ENCODE measurements around the gene EDA.

Gene EDA

DNA sequence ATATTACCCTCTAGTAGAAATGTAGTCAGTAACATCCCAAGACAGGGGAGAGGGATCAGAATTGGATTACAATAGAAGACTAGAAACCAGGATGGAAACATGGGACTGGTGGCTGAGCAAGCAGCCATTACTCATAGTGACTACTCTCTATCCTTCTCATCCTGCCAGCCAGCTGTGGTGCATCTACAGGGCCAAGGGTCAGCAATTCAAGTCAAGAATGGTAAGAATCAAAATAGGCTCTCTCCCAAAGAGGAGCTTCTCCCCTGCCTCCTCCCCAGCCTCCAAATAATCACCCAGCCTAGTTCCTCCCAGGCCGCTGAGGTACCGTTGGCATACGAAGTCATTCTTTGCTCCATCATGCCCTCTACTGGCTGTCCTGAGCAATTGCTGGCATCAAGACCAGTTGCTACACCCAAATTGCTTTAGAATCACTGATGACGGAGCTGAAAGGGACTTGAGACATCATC is 414.4 kb downstream of the EDA start:
- peak; percentile 2 for DNase-seq

DNA sequence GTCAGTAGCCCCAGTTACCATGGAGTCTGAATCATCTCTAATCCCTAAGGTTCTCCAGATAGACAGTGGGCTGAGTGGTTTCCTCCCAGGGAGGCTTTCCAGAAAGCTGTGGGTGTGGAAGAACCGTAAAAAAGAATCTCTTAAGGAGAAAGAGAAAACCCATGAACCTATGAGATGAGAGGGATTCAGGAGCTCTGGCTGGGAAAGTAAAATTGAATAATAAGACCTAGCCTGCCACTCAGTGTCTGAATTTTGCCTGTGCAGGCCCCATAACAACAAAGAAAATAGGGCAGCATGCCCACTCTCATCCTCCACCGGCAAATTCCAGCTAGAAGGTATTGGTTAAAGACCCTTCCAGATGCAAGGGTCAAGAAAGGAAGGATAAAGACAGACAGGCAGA is 416.9 kb downstream of the EDA start:
- no peak for DNase-seq

DNA sequence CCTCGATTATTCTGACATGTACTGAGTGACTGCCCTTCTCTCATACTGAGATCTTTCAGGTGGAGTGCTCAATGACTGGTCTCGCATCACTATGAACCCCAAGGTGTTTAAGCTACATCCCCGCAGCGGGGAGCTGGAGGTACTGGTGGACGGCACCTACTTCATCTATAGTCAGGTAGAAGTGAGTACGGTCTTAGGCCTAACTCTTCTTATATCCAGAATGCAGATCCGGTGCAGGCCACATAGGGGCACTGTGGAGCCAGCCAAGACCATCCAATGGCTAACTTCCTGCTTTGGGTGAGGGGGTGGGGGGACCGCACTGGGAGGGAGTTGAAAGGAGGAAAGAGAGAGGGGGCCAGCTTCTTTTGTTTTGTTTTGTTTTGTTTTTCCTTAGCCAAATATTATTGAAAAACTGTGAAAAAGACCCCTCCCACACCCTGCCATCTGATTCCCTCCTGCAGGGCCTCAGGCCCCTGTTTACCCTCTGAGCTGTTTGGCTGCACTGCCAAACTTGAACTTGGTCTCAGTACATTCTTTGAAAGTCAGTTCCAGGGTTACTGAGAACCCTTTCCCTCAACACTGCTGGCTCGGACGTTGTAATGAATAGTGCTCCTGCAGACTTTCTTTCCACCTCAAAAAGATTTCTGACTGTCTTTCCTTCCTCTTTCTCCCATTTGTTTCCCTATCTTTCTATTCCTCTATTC is 417.6 kb downstream of the EDA start:
- no peak for DNase-seq

DNA sequence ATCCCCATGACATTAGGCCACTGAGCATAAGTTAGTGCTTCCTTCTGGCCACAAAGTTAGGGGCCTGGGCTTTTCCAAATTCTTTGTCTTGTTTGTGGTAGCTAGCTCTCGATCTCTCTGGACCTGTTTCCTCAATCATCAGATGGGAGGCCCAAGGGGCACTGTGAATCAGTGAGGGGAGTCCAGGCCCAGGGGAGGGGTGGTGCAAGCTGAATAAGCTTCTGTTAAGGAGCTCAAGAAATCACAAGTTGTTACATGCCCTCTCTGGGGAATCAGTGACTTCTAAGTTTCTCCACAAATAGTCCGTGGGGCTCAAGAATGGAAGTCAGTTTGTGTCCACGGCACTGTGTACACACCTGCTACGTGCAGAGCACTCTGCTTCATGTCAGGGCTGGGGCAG is 418.7 kb downstream of the EDA start:
- DNase-seq, result no peak

DNA sequence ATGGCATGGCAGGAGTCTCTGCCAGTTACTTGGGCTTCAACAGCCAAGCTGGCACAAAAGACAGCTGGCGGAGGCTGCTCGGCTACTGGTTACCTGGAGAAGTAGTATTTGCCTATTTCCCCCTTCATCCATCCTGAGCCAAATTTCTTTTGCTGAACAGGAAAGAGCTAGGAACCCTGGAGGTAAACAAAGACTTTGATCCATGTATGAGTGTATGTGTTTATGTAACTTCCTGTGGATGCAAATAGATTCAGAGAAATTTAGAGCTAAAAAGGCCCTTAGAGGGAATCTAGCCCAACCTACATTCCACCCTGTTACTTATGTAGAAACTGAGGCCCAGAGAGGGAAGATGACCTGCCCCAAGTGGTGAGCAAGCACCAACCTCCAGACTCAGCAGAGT is 422.6 kb downstream of the EDA start:
- no peak for DNase-seq

DNA sequence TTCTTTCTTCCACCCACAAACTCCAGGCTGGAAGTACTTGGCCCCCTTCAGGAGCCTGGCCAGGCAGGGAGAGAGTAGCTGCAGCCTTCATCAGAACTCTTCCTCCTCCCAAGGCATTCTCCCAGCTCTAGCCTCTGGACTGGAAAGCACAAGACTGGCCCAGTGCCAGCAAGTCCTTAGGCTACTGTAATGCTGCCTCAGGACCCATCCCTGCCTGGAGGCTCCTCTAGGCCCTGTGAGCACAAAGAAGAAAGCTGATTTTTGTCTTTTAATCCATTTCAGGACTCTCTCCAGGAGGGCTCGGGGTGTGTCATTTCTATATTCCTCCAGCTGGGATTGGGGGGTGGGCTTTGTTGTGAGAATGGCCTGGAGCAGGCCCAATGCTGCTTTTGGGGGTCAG is 423.0 kb downstream of the EDA start:
- no peak for DNase-seq

DNA sequence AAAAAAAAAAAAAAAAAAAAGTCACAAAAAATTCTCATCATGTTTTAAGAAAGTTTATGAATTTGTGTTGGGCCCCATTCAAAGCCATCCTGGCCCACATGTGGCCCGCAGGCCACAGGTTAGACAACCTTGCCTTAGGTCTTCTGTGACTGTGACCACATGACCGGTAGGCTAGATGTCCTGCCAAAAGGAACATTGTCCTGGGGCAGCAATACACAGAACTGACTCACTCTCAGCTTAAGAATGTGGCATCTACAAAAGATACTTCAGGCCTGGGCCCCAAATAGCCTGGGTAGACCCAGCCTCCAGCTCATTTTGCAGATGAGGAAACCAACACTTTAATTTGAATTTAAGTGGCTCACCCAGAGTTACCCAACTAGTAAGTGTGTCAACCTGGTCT is 423.8 kb downstream of the EDA start:
- DNase-seq, result no peak

DNA sequence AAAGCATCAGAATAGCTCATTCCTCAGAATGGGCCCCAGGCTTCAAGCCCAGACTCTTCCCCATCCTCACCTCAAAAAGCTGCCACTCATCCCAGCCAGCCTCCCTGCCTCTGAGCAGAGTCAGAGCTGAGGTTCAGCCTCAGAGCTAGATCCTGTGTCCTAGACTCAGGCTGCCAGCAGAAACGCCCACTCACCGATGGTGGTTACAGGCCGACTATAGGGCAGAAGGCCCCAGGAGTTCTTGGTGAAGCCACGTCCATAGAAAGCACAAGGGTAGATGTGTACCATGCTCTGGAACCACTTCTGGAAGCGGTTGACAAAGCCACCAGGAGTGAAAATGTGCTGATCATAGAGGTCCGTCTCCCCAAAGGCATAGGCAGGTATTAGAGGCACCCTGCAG is 426.1 kb downstream of the EDA start:
- no peak for DNase-seq

DNA sequence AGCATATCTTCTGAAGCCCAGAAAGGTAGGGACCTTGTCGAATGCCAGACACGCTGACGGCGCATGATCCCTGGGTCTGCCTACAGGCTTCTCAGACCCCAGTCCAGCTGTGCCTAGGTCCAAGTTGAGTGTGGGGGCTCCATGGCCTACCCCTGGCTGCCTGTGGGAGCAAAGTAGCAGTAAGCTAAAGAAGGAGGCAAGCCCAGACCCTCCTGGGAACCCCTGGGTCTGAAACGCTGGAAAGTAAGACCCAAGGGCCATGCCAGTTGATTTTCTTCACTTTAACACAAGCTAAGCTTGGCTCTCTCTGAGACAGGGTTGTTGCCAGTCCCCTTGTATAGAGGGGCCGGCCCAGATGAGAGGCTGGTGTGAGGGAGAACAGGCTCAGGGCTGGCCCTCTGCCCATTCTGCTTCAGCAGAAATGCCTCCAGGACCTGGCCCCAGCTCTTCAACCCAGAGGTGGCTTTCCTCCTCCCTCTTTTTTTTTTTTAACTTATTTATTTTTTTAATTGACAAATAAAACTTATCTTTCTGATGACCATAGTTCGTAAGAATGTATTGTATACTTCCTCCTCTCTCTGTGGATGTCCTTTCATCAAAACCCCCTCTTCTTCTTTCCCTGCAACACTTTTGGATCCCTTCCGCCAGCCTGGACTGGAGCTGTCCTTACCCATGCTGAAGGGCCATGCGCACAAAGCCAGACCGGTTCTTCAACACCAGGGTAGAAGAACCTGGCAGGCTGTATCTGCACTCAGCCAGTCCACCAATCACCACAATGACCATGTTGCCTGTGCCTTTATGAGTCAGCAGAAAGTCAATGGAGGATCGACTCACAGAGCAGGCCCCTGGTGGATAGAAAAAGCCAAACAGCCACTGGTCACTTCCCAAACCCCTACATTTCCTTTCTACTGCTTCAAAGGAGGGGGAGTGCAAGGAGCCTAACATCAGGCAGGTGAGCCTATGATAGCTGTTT is 426.8 kb downstream of the EDA start:
- no peak for DNase-seq

DNA sequence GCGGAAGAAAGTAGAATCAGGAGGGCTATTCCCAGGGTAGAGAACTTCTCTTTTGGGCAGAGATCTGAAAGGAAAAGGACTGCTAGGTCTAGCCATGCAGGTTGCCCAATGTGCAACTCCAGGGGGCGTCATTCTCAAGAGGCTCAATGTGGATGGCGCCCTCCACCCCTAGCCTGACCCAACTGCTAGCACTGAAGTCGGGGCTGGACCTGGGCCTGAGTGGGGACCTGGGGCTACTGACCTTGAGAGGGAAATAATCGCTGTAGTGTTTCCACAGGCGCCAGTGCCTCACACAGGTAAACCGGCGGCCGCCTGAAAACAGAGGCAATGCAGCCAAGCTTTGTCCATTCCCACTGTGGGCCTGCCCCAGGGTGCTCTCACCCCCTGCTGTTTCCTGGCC is 427.8 kb downstream of the EDA start:
- no peak for DNase-seq

DNA sequence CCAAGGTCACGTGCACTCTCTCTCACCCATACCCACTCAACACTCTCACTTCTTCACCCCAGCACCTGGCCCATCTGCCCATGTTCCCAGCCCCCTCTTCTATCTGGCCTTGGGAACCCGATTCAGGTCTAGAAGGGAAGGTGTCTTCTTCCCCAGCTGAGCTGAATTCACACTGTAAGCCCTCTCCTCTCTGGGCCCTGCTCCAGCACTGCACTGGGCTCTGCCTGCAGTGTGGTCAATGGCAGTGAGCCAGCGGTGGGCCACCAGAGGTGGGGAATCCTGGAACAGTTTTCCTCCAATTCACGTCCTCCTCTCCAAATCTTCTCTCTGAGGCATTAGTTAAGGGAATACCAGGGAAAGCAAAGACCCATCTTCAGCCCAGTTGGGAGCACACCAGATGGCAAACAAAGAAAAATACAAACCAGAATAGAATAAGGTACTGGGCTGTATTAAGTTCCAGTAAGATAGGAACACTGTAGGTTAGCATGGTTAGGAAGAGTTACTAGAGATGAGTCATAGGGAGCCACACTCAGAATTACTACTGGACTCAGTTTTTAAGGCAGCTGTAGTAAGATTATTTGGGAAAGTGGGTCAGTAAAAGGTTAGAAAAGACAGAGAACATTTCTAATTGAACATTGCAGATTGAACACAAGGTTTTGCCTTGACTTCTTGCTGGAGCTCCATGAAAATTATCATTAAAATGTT is 428.8 kb downstream of the EDA start:
- no peak for DNase-seq

DNA sequence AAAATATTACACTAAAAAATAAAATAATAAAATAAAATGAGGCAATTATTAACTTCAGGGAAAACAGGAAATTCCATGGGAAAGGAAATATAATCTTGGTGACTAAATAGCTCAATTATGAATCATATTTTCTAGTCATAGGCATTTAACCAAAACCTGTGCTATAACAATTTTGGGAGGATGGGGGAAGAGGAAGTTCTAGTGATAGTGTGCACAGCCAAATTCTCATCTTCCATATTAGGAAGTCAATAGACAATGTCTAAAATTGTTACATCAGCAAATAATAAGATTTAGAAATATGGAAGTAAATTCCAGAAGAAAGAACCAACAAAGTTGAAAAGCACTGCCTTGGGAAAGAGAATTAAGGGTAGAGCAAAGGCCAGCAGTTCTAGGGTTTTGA is 431.1 kb downstream of the EDA start:
- no peak for DNase-seq

DNA sequence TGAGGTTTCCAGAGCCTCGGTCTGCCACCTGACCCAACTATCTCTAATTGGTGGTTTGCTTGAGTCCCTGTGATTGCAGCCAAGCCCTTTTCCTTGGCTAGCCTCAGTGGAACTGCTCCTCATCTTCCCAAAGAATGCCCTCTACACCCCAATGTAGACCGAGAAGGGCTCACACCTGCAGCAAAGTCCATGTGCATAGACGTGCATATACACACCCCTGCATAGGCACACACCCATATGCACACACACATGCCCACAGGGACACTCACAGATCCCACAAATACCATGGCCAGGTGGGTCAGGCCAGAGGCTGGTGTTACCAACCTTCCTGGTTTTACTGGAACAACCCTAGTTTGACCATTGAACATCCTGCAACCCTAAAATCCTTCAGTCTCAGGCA is 433.5 kb downstream of the EDA start:
- no peak for DNase-seq

DNA sequence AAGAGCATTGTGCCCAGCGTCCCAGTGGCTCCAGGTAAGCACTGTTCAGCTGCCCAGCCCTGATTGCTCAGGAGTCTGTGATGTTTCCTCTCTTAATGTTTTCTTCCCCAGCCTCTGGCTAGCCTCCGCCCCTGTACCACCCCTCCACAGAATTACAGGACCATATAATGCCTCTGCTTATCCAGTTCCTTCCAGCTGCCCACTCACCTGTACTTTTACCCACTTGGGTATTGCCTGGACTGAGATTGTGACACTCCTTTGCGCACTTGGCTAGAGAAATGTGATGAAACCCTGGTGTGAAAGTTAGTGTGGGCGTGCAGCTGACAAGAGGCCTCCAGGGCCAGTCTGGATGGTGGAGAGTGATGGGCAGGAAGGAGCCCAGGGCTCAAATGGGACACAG is 434.0 kb downstream of the EDA start, which contains the start of gene AWAT2:
TSS of gene AWAT2 (minus strand) at position 14 of the 400 bp plus-strand sequence. CDS start at position 8, 6 bp downstream.
- no peak for DNase-seq

DNA sequence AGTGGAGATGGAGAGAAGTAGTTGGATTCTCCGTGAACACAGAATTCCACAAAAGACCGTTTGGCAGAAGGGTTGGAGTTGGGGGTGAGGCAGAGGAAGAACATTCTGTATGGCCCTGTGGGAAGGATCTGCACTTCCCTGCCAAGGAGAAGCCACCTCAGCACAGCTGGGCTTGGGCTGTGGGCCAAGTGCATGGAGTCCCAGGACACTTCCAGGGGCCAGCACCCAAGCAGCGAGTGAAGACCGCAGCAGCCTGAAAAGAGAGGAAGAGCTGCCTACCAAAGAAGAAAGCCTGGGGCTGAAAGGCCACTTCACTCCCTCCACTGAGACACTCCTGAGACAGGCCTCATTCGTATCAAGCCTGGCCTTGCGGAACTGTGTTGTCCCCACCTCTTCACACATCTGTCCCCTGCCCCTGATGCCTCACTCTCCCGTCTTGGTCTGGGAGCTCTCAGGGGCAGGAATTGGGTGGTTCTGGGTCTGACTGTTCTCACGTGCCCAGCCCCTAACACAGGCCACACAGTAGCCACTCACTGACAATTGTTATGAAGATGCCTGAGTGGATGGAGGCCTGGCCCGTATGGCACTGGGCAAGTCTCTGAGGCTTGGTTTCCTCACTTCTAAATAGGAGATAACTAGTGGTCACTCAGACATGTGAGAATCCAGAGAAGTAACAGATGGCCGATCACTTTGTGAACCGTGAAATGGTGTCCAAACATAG is 437.1 kb downstream of the EDA start:
- DNase-seq, result no peak

DNA sequence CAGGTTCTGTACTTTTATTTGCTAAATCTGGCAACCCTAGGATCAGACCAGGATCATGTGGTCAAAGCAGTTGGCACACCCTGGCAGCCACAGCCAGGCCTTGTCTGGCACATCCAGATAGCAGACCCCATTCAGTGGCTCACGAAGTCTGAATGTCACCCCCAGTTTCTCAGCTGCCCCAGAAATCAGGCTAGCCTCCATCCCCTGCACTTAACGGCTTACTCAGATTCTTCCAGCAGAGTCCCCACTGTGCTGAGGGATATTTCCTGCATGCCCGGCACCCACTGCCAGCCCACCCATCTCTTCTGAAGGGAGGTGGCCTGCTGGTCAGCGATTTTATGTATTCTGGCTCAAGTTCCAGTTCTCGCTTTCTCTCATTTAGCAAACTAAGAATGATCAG is 438.5 kb downstream of the EDA start:
- no peak for DNase-seq

DNA sequence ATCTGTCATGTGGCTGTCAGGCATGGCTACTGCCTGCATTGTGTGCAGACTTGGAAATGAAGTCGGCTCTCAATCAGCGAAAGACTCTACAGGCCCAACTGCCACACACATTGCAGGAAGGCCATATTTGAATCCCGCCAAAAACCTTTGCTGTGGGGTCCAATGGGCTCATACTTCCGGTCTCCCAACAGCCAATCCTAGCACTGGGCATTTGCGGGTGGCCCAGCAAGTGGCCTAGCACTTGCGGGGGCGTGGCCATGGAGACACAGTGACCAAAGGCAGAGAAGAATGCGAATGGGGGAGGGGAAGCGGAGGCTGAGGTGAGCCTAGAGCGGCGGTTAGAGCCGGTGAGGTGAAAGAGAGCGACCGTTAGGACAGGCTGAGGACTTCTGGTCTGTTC is 446.2 kb downstream of the EDA start, which contains the start of gene OTUD6A:
TSS of gene OTUD6A (plus strand) at position 382 of the 400 bp plus-strand sequence. CDS start 68 bp downstream, outside the sequence.
- DNase-seq, result no peak

DNA sequence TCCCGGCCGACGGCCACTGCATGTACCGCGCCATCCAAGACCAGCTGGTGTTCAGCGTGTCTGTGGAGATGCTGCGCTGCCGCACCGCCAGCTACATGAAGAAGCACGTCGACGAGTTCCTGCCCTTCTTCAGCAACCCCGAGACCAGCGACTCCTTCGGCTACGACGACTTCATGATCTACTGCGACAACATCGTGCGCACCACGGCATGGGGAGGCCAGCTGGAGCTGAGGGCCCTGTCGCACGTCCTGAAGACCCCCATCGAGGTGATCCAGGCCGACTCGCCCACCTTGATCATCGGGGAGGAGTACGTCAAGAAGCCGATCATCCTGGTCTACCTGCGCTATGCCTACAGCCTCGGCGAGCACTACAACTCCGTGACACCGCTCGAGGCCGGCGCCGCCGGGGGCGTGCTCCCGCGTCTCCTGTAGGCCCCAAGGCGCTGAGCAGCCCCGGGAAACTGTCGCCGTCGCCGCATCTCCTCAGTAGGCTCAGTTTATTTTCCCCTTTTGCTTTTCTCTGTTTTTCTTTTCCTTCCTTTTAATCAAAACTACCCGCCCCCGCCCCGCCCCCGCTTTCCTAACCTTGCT is 447.1 kb downstream of the EDA start:
- DNase-seq, result no peak

DNA sequence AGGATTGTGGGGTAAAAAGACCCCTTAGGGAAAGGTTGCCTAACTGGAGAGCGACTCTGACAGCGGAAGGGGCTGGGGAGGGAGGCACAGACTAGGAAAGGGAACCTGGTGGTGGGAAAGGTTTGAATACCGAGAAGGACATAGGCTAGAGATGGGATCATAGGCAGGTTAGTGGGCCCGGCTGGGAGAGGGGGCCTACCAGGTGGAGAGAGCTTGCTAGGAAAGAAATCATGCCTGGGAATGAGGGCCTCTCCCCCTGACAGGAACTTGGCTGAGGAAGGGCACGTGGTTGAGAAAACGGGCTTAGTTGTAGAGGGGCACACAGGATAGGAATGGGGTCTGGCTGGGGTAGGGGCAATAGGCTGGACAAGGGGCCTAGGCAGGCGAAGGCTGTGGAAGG is 450.7 kb downstream of the EDA start:
- DNase-seq, result no peak

DNA sequence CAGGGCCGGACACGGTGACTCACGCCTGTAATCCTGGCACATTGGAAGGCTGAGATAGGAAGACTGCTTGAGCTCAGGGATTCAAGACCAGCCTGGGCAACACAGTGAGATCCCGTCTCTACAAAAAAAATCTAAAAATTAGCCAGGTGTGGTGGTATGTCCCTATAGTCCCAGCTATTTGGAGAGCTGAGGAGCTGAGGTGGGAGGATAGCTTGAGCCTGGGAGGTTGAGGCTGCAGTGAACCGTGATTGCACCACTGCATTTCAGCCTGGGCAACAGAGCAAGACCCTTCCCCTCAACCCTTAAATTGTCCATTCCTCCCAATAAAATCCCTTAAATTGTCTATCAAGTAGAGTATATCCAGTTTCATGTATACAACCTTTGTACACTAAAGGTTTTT is 463.4 kb downstream of the EDA start:
- DNase-seq, result no peak

DNA sequence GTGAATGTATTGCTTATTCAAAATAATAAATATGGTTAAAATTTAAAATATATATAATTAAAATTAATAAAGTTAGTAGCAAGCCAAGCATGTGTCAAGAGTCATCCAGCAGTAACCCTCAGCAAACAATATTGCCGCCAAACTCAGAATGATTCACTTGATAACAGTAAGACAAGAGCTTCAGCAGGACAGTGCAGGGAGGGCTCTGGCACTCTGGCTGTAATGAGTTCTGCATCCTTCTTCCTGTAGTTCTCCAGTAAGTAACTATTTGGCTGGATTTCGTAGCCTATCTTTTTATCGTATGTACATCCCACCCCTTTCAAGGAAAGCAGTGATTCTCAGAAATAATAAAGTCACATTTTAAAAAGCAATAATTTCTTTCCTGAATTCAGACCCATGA is 464.0 kb downstream of the EDA start:
- no peak for DNase-seq

DNA sequence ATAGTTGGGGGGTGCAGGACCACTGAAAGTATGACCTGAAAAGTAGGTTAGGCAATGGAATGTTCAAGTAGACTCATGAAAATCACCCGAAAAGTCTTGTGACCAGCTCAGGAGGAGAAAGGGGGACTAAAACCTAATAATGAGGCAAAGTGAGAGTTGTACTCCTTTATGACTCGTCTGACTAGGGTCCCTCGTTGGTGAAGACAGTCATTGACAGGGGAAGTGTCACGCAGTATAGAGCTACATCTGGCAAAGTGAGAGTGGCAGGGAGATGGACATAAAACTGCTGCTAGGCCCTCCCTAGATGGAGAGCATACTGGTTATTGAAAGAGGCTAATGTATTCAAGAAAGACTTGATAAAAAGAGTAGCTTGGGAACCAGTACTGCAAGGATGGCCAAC is 466.8 kb downstream of the EDA start:
- DNase-seq, result no peak

Data from SHP77 treated with DMSO at 0.1 percent for 48 hours (cell line).